HuH-7 (cell line): ENCODE results near the gene SNX32.

ENCODE experiments used
- DNase-seq: peaks from one replicate; pipeline ENCODE4 v3.0.0; 2011; ENCODE audit warnings: low spot score

SNX32 gene

DNA sequence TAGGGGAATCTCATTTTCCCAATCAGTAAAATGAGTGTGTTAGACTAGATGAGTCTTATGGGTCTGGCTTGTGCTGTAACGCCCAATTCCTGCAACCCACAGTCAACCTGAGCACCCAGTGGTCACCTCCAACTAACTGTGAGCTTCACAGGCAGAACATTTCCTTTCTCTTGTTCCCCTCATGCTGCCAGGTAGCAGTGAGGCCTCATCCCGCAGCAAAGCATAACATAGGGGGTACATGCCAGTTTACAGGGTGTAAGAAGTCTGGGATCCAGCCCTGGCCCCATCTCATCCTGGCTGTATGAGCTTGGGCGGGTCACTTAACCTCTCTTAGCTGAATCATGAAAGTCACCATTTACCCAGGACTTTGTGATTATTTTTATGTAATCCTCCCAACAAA lies 35.1 kb downstream of the SNX32 start:
- no peak for DNase-seq

DNA sequence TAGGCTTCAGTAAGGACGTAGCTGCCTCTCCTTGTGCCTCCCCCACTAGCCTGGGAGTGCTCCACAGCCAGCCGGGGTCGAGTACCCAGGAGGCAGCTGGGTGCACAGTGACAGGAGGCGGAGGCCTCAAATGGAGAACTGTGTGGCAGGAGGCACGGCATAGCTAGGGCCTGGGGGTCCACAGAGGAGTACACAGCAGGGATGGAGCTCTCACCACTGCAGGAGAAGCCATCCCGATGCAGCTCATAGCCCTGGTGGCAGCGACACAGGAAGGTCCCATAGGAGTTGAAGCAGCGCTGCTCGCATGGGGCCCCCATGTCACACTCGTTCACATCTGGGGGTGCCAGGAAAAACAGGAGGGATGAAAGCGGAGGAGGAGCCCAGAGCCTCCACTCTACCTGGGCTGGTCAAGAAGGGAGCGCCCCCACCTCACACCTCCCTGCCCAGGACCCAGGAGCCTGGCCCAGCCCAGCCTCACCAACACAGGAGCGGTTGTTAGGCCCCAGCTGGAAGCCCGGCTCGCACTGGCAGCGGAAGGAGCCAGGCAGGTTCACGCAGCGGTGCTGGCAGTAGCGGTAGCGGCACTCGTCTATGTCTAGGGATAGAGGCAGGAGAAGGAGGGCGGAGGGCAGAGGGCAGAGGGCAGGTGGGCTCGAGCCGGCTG lies 36.0 kb downstream of the SNX32 start:
- DNase-seq, result no peak

DNA sequence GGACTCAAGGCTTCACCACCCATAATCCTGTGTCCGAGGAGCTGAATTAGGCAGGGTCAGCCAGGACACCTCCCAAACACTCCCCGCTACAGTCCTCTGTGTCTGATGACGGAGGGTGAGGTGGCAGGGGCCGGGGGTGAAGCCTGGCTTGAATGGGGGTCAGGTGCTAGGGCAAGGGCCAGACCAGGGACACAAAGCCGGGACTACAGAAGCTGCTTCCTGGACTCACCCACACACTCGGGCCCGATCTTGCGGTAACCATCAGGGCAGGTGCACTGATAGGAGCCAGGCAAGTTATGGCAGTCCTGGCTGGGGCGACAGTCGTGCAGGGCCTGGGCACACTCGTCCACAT lies 36.5 kb downstream of the SNX32 start:
- no peak for DNase-seq

DNA sequence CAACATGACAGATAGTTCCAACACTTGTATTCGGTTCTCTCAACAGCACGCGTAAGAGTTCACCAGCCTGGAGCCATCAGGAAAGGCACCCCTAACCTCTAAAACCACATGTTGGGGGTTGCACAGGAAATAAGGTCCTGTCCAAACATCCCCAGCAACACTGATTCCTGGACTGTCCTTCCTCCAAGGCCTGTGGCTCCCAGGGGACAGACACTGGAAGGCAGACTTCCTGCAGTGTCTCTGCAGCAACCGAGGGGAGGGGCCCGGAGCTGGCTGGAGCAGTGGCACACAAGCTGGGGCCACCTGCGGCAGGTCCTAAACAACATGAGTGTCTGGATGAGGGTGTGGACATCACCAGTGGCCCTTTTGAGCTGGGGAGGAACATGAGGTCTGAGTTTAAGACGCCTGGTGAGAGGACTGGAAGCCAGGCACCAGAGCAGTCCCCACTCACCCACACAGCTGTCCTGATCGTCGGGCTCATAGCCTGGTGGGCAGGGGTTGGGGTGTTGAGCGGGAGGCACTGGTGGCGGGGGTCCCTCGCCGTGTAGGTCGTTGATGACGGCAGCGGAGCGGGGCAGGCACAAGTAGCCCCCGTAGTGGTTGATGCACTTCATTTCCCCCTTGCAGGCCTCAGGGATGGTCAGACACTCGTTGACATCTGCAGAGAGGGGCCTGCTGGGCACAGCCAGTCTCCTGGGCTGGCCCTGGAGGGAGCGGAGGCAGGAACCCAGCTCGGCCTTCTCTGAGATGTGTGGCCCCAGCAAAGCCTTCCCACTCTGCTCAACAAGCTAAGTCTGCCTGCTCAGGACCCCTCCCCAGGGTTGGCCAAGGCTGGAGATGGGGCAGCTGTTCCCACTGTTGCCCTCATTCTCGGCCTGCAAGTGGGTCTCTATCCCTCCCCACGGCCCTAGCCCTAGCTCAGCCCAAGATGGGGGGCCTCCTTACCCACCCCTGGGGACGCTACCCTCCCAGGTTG lies 37.2 kb downstream of the SNX32 start:
- no peak for DNase-seq

DNA sequence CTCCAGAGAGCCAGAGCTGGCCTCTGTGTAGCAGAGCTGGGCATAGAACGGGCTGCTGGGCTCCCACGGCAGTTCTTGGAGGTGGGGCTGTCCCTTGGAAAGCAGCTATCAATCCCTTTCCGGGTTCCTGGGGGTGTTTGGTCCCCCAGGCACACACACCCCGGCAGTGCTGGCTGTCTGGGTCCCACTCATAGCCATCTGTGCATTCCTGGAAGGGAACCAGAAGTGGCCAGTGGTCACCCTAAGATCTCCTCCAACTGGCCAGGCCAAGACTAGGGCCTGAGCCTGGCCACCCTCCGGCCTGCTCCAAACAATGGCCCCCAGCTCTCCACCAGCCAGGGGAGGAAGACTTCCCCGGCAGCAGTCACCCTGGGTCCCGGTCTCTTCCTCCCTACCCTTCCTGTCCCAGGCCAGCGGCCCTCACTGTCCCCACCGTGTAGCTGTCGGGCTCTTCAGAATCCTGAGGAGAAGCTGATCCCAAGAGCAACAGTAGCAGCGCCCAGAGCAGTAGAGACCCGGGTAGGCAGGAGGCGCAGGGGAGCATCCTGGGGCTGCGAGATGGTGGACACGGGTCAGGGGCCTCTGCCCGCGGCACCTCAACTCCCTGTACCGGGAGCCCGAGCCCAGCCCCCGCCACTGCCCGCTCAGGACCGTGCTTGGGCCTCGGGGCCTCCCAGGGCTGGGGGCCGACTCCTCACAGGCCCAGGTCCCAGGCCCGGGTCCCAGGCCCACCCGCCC lies 38.2 kb downstream of the SNX32 start:
- peak; percentile 58 for DNase-seq

DNA sequence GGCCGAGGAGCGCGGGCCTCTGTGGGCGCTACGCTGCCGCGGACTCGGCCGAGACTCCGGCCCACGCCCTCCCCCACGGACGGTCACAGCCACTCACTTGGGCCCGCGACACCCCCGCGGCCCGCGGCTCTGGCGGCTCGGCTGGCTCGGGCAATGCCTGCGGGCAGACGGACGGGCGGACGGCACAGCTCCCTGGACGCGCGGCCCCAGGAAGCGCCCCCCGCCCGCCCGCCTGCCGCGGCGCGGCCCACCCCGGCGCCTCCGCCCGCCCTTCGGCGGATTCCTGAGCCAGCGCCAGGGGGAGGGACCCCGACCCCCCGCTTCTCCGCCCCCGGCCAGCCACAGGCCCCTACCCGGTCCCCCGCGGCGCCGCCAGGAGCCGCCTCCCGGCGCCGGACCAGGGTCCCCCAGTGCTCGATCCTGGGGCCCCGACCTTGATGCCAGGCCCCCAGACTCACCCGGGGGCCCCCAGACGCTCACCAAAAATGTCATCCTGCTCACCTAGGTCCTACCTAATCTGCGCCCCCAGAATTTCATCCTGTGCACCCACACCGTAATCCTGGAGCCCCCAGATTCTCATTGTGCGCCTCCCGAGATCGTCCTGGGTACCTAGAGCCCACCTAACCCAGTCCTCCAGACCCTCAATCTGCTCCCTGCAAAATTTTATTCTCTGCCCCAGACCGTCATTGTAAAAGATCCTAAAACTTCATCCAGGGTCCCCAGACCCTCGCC lies 39.0 kb downstream of the SNX32 start, which contains the start of gene EFEMP2:
Gene EFEMP2 (minus strand): TSS at position 215 of the 732 bp plus-strand sequence. CDS start 446 bp downstream, outside the sequence.
- DNase-seq, result no peak

DNA sequence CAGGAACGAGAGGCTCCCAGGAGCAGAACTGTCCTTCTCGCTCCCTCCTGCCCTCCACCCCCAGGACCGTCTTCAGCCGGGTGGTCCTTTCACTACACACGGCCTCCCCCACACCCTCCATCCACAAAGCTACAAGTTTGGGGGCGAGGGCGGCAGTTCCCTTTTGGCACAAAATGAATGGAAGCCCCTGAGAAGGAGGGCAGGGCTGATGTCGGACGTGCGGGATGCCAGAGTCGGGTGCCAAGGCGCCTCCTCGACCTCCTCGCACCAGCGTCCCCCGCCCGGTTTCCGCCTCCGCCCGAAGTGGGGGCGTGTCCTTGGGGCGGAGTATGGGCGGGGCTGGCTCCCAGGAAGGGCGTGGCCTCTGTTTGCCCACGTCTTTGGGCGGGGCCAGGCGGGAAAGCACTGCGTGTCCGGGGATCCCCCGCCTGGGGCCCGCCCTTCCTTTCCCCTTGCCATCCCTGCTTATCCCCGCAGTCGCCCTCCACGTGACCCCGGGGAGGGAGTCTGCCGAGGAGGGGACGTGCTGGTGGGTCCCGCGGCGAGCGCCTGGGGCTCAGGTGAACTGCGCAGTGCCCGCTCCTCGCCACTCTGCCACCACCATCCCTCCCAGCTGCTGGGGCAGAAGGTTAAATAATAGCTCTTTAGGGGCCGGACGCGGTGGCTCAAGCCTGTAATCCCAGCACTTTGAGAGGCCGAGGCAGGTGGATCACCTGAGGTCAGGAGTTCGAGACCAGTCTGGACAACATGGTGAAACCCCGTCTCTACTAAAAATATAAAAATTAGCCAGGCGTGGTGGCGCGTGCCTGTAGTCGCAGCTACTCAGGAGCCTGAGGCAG lies 39.8 kb downstream of the SNX32 start:
- peak; percentile 97 for DNase-seq

DNA sequence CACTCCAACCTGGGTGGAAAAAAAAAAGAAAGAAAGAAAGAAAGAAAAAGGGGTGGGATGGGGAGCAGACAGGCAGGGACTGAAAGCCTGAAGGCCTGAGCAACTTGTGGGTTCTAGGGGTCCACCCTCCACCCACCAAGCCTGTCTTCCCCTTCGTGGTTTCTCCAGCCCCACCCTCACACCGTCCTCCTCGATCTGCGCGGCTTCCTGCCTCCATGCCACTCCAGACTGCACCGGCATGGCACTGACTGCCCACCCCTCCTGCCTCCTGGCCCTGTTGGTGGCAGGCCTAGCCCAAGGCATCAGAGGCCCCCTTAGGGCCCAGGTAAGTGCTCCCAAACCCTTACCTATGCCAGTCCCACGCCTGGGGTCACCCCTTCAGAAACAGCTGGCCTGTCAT lies 45.9 kb downstream of the SNX32 start, which contains the start of gene CTSW:
Gene CTSW (plus strand): TSS at position 221 of the 400 bp plus-strand sequence. CDS start 18 bp downstream, at position 239.
- no peak for DNase-seq

DNA sequence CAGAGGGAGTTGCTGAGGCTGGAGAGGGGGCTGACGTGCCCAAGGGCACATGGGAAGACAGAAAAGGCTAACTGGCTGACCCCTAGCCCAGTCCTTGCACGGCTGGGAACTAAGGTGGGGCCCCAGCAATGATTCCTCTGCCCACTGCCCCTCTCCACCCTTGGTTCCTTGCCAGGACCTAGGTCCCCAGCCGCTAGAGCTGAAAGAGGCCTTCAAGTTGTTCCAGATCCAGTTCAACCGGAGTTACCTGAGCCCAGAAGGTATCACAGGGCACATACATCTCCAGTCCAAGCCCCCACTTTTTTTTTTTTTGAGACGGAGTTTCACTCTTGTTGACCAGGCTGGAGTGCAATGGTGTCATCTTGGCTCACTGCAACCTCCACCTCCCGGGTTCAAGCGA lies 46.3 kb downstream of the SNX32 start:
- no peak for DNase-seq

DNA sequence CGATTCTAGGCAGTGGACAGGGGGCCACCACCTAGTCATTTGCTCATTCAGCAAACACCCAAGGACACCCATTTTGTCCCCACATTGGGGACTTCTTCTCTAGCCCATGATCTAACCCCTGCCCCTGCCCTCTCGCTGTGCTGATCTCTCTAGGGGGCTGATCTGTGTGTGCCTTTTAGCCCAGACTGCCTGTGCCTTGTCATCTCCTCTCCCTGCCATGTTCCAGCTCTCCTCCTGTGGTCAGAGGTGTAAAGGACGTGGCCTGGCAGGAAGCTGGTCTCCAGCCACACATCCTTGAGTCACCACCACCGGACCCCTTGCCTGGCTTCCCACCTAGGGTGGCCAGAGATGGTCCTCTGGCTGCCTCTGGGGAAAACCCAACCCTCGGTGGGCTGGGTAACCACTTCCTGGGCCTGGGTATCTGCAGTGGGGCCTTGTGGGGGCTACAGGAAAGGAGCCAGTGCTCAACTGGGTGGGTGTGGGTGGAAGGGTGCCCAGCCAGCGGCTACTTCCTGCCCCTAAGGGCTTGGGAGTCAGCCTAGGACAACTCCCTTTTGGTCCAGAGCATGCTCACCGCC lies 47.2 kb downstream of the SNX32 start:
- no peak for DNase-seq

DNA sequence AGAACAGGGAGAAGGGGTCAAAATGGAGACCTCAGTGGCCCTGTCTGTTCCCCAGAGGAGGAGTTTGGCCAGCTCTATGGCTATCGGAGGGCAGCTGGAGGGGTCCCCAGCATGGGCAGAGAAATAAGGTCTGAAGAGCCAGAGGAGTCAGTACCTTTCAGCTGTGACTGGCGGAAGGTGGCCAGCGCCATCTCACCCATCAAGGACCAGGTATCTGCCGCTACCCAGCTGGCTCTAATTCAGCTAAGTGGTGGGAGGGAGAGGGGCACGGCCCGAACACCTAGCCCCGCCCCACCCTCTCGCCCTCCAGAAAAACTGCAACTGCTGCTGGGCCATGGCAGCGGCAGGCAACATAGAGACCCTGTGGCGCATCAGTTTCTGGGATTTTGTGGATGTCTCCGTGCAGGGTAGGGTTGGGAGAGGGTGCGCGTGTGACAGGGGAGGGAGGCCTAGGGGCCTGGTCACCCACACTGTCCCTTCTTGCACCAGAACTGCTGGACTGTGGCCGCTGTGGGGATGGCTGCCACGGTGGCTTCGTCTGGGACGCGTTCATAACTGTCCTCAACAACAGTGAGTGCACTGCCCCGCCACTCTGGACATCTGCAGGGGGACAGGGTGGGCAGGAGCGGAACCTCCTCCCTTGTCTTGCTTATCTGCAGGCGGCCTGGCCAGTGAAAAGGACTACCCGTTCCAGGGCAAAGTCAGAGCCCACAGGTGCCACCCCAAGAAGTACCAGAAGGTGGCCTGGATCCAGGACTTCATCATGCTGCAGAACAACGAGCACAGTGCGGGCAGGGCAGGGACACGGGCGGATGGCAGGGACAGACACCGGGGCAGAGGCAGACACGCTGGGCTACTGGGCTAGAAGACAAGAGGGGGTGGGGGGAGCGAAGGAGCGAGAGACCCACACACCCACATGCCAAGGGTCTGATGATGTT lies 48.6 kb downstream of the SNX32 start:
- no peak for DNase-seq

DNA sequence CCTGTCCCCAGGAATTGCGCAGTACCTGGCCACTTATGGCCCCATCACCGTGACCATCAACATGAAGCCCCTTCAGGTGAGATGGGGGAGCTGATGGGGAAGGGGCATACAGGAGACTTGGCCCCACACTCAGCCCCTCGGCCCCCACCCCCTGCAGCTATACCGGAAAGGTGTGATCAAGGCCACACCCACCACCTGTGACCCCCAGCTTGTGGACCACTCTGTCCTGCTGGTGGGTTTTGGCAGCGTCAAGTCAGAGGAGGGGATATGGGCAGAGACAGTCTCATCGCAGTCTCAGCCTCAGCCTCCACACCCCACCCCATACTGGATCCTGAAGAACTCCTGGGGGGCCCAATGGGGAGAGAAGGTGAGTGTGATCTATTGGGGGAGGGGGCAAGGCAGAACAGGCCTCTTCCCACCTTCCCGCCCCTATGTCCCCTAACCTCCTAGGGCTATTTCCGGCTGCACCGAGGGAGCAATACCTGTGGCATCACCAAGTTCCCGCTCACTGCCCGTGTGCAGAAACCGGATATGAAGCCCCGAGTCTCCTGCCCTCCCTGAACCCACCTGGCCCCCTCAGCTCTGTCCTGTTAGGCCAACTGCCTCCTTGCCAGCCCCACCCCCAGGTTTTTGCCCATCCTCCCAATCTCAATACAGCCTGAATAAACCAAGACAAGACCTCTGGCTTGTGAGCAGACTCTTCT lies 49.4 kb downstream of the SNX32 start:
- DNase-seq, result no peak

DNA sequence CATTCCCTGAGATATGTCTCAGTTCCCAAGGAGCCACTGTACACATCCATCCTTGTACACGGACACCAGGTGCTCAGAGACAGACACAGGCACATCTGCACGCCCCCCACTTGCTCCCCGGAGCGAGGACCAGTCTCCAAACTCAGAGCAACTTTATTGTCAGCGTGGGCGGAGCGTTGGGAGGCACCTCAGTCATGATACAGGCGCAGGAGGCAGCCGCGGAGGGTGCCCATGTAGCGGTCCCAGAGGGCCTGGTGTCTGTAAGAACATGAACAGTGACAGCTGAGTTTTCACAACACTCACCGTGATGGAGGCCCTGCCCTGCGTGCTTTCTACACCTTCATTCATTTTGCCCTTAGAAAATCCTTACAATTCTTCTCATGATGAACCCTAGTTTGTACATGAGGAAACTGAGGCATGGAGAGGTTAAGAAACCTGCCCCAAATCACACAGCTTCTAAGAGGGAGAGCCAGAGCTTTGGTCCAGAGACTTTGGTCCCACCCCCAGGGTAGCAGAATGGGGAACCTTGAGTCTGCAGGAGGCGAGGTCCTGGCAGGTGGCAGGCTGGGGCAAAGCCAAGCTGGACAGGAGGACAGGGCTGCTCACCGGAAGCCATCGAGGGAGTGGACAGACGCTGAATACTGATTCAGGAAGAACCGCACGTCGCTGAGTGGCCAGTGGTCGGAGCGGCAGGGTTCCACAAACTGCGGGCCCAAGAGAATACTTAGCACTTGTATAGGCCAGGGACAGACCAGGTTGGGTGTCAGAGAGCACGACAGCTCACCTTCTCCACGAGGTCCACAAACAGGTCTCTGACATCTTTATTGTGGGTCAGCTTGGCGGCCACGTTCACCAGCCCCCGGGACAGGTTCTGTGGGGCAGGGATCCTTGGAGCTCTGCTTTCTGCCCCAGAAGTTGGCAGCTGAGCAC lies 50.3 kb downstream of the SNX32 start:
- DNase-seq, result no peak

DNA sequence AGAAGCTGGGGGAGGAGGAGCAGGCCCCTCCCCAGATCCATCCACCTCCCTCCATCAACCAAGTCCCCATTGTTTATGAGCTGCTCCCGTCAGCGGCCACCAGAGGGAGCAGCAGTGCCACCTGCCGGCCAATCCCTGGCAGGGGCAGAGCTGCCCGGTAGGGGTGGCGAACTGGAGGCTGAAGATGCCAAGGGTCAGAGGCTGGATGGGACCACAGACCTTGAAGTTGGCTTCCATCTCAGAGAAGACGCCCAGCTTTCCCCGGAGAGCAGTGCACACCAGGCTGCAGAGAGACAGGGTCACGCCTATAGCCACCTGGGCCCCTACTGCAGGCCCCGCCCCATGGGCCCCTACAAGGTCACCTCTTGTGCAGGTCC lies 50.9 kb downstream of the SNX32 start:
- peak; percentile 84 for DNase-seq

DNA sequence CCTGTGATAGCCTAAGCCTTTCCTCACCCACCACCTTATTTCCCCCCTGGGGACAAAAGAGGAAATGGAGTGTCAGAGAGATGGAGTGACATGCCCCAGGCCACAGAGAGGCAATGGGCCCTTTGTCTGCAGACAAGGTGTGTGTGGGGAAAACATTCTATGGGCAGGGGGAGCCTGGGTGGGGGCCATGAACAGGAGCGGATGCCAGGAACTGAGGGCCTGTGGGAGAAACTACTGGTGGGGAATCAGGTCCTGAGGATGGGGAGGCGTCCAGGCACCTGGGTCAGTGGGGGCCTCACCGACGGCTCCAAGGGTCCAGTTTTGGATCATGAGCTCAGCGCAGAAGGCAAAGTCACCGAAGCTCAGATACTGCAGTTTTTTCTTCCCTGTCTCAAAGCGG lies 51.5 kb downstream of the SNX32 start:
- no peak for DNase-seq

DNA sequence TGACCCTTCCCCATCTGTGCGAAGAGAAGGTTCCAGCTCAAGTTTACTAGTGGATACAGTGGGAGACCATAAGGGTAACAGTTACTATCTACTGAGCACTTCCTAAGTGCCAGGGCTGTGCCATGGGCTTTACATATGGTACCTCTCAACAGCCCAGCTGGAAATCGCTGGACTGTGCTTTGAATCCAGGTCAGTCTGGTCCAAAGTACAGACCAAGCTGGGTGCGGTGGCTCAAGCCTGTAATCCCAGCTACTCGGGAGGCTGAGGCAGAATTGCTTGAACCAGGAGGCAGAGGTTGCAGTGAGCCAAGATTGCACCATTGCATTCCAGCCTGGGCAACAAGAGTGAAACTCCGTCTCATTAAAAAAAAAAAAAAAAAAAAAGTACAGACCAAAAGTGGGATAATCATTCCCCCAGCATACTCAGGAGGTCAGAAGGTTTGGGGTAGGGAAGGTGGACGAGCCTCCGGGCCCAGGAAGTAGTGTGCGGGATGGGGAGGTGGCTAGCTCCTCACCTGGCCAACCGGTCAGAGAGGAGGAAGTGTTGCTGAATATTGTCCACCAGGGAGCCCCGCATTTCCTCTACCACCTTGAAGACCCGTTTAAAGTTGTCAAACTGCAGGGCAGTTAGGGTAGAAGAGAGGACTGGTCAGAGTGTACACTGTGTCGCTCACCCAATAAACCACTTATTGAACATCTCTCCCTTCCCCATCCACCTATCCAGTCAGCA lies 52.2 kb downstream of the SNX32 start:
- no peak for DNase-seq
